HG02973 (cell line): ENCODE data around the gene INTS14.
"Not testable (repeated sequence)": the region's sequence is repeated elsewhere in the genome, so short reads cannot be mapped to it uniquely, and the experiment has no call there.

Experiments used
- ATAC-seq: cut with Tn5 transposase; IDR thresholded peaks from one replicate; pipeline ENCODE4 v1.9.1; 2021; ENCODE audit warnings: moderate library complexity; ENCODE audit not compliant: unreplicated experiment

Gene INTS14

DNA sequence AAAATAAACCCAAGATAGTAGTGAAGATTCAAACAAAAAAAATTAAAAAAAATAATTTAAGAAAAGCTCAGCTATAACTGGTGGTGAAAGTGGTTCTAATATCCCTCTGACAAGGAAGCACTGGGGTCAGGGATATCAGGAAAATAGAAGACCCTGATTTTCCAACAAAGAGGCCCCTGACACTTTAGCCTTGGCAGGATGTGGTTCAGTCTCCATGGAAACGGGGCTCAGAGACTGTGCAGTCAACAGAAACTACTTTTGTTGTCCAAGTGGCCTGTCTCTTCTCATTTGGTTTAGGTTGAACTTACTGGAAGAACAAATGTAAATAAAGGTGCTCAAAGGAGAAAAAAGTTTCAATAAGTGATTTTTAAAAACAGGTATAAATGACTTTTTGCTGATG is 27.2 kb downstream of the INTS14 start:
- no peak for ATAC-seq

- no peak for ATAC-seq
Observed at GRCh38 chr15:65580287-65580686, 30.6 kb downstream of the INTS14 start.

DNA sequence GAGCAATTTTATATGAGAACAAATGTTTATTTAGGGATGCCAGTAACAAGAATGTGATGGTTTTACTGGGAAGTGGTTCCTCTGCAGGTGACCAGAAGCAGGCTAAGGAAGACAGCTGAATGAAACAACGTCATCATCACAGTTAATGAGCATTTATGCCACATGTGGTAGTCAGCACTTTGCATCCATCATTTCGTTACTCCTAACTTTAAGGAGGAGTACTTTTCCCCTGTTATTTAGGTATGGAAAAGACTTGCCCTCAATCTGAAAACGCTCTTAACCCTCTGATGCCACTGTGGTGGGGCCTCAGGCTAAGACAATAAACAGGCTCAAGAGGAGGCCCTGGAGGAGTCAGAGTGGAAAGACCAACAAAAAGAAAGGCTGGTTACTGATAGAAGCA is 31.2 kb downstream of the INTS14 start:
- ATAC-seq: no peak

DNA sequence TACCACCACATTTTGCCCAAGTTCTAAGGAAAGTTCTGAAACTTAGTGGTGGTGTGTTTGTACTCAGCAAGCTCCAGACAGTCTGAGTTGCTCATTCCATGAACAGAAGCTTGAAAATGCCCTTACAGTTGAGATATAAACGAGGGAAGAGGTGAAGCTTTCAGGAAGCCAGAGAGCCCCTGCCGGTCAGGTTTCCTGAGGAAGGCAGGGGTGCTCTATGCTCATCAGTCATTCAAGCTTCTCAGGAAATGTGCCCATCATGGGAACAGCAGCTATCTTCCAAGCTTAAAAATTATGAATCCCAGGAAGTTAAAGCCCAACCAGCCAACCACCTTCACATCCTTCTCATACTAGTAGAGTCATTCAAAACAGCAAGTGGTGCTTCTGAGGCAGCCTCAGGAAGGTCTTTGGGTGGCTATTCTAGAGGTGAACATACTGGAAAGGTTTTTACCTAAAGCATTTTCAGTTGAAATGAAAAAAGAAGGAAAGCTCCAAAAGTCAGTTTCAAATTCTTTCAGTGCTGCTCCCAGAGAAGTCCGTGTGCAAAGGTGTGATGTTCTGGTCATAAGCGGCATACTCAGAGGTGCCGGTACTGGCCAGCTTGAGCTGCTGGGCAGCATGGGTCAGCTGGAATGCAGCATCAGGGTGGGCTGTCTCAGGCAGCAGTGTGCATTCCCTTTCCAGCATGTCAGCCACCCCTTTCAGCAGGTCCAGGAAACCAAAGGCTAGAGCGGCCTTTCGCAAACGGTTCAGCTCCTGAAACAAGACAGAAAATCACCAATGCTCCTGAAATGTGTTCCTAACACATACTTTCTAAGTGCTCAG is 31.8 kb downstream of the INTS14 start:
- no peak for ATAC-seq

DNA sequence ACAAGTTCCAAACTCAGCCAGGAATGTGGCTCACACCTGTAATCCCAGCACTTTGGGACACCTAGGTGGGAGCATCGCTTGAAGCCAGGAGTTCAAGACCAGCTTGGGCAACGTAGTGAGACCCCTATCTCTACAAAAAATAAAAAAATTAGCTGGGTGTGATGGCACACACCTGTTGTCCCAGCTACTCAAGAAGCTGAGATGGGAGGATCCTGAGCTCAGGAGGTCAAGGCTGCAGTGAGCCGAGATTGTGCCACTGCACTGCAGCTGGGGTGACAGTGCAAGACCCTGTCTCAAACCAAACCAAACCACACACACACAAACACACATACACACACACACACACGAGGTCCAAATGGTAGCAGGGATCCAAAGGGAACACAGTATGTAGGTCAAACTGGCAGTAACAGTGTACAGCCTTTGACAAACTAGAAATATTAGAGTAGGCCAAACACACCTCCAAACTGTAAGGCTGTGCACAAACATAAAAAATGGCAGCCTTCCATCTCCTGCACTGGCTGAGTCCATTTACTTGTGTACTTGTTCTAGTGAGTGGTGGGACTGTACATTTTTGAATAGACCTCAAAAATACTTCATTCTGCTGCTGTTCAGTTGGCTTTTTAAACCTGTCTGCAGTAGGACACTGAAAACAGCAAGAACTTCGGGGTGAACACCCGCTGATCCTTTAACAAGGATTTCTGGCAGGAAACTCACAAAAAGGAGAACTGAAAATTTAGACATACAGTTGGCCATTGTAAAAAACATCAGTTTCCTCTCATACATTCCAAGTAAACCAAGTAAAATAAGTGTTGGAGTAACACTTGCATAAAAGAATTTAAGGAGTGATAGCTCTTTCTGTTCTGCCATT is 33.6 kb downstream of the INTS14 start:
- no peak for ATAC-seq

- no peak for ATAC-seq
Observed at GRCh38 chr15:65576664-65577063, 34.3 kb downstream of the INTS14 start.

- ATAC-seq: no peak
Observed at GRCh38 chr15:65571971-65572370, 39.0 kb downstream of the INTS14 start.

GRCh38 chr15:65569728-65570127 is 41.2 kb downstream of the INTS14 start:
- no peak for ATAC-seq

DNA sequence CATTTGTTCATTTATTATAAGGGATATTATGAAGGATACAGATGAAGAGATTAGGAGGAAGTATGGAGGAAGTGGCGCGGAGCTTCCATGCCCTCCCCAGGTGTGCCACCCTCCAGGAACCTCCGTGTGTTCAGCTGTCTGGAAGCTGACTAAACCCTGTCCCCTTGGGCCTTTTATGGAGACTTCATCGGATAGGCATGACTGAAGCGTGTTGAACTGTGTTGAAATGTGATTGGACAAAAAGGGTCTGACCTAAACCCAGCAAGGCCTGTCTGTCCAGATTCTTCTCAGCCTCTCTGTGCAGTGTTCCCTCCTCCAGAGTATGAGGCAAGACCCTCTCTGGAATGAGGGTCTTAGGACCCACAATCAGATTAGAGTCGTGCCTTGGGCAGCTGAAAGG is 49.0 kb downstream of the INTS14 start:
- no peak for ATAC-seq

DNA sequence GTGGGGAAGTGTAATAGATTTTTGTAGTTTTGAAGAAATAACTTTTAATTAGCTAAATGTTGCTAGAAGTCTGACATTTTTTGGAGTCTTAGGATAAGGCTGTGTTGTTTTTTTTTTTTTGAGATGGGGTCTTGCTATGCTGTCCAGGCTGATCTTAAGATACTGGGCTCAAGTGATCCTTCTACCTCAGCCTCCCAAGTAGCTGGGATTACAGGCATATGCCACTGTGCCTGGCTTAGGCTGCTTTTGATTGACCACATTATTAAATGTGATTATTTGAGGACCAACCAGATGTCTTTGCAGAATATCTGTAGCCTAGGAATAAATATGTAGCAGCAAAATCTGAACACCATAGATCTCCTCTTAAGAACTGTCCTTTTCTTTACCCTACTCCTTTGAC is 51.0 kb downstream of the INTS14 start:
- no peak for ATAC-seq

GRCh38 chr15:65558997-65559760 is 51.8 kb downstream of the INTS14 start:
- no peak for ATAC-seq

- ATAC-seq: no peak
Observed at GRCh38 chr15:65558336-65558735, 52.6 kb downstream of the INTS14 start.

- no peak for ATAC-seq
Observed at GRCh38 chr15:65556622-65557021, 54.3 kb downstream of the INTS14 start.

DNA sequence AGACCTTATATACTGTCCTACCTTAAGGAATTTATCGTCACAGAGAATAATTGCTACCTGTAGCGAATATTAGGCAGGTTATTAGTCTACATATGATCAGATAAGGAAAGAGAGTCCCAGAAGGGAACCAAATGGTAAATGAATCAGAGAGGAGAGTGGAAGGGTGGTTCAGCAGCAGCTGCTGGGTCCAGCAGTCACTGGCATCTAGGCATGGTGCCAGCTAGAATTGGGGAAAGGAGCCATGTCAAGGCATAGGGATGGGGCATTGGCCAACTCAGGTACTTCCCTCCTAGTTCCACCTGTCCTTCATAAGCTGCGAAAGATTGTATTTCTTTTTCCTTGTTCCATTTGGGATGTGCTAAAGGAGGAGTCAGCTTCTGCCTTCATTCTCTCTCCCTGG is 57.2 kb downstream of the INTS14 start:
- no peak for ATAC-seq

- not testable (repeated sequence) for ATAC-seq
Observed at GRCh38 chr15:65552851-65553250, 58.1 kb downstream of the INTS14 start.

DNA sequence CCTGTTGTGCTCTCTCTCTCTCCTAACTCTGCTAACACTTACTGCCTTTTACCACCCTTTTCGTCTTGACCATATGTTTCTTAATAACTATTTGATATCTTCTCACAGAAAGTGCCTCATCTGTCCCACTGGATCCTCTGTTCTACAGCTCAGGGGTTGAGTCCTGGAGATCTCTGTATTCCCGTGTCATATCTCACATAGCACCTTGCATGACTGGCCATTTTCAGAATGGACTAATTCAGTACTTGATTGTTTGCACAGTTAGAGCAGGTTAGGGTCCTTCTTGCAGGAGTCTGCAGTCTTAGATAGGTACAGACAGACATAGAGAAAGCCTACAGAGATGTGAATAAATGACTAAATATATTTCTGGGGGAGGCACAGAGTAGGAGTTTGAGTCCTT is 59.7 kb downstream of the INTS14 start:
- no peak for ATAC-seq

GRCh38 chr15:65550681-65551098 is 60.2 kb downstream of the INTS14 start:
- no peak for ATAC-seq

DNA sequence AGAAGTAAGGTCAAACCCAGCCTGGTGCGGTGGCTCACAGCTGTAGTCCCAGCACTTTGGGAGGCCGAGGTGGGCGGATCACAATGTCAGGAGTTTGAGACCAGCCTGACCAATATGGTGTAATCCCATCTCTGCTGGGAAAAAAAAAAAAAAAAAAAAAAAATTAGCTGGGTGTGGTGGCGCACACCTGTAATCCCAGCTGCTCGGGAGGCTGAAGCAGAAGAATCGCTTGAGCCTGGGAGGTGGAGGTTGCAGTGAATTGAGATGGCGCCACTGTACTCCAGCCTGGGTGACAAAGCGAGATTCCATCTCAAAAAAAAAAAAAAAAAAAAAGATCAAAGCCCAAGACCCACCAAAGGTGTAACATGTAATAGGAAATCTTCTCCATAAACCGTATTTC is 61.6 kb downstream of the INTS14 start:
- ATAC-seq: not testable (repeated sequence)

DNA sequence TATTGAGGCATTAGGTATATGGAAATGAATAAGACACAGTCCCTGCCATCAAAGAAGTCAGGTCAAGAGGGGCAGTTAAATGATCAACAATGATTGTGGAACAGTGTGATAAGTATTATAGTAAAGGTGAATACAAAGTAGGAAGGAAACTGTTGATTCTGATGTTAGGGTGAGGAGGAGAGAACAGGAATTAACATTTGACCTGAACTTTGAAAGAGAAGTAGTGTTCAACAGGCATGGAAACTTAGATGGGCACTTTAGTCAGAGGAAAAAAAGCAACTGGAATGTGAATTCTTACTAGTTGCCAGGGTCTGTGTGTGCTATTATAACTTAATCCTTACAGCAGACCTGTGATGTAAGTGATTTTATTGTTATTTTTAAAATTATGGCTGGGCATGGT is 63.1 kb downstream of the INTS14 start:
- no peak for ATAC-seq

DNA sequence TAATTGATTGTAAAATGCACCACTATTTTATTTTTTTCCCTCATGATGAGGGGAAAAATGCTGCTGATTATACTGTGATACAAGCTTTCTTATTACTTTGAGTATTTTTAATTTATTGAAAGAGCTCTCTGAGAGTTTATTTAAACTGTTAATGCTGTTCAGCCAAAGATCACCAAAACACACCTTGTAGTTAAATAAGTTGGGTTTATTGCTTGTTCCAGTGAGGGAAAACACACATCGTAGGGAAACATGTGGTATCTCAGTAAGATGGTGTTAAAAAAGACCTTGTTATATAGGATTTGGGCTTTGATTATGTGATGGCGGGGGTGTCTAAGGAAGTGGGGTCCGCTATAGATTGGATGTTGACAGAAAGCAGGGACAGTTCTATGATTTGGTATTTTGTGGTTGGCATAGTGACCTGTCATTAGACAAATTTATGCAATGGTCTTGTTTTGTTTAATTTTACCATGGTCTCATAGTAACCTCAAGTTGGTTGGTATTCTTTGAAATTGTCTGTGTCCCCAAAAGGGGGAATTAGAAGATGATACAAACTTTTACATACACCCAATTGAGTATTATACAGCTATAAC is 69.6 kb downstream of the INTS14 start:
- no peak for ATAC-seq

DNA sequence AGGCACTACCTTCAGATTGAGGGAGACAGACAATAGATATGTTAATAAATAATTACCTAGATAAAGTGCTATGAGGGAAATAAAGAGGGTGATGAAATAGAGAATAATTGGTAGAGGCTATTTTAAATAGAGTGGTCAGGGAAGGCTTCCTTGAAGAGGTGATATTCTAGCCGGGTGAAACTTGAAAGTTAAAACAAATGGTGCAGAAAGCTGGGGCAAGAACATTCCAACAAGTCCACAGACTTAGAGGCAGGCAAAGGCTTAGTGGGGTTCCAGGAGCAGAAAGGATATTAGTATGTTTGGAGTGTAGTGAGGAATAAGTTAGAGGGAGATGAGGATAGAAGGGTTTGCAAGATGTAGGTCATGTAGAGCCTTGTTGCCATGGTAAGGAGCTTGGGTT is 70.6 kb downstream of the INTS14 start:
- ATAC-seq: no peak
